ENCODE measurements around the gene NT5C1B.

The NT5C1B gene

DNA sequence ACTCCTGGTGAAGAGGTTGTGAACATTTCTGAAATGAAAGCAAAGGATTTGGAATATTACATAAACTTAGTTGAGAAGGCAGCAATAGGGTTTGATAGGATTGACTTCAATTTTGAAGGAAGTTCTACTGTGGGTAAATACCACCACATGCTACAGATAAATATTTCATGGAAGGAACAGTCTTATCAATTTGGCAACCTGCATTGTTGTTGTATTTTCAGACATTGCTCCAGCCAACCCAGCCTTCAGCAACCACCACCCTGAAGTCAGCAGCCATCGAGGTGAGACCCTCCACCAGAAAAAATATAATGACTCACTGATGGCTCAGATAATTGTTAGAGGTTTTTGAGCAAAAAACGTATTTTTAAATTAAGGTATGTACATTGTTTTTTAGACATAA, 38.9 kb downstream of the NT5C1B start:
- DNase-seq (ENCODE audit: low read depth) = no peak

DNA sequence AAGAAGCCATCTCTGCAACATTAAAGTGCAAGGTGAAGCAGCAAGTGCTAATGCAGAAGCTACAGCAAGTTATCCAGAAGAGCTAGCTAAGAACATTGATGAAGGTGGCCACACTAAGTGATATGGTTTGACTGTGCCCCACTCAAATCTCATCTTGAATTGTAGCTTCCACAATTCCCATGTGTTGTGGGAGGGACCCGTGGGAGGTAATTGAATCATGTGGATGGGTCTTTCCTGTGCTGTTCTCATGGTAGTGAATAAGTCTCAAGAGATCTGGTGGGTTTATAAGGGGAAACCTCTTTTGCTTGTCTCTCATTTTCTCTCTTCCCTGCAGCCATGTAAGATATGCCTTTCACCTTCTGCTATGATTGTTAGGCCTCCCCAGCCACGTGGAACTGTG, 40.3 kb downstream of the NT5C1B start:
- DNase-seq (ENCODE audit: low read depth) = no peak

DNA sequence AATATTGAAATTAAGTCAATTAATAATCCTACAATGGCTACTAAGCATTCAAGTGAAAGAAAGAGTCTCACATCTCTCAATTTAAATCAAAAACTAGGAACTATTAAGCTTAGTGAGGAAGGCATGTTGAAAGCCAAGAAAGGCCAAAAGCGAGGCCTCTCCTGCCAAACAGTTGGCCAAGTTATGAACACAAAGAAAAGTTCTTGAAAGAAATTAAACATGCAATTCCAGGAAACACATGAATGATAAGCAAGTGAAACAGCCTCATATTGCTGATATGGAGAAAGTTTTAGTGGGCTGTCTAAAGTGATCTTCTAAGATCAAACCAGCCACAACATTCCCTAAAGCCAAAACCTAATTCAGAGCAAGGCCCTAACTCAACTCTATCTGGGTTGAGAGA, 40.7 kb downstream of the NT5C1B start:
- no peak for DNase-seq (ENCODE audit: low read depth)

DNA sequence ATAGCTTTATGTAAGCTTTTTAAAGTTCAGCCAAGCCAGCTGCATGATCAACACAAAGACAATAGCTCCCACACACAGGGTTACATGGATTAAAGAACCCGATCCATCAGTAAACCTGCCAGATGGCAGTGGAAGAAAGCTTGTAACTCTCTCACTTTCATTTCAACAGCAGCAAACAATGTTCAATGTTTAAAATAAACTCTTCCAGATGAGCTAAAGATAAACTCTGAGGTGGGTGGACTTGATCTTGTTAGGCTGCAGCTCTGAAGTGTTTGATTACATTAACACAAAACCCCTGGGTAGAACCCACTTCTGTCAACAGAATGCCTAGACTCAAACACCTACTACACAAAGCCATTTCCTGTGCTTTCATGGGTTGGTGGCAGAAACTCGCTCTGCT, 42.8 kb downstream of the NT5C1B start:
- no peak for DNase-seq (ENCODE audit: low read depth)

DNA sequence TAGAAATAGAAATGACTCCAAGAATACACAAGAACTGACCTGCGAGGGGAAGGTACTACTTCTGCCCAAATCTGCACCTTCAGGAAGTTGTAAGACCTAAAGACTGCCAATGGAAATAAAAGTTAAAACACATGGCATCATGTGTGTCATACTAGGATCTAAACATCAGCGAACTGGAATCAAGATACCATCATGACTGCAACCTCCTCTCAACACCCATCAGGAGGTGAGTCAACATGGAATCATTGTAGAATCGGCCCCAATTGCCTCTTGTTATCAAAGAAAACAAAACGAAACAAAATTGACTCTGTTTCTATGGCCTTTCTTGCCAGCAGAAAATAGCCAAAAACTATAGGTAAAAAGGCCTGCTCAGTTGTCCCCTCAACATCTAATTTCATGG, 44.0 kb downstream of the NT5C1B start:
- peak; percentile 39 for DNase-seq (ENCODE audit: low read depth)

DNA sequence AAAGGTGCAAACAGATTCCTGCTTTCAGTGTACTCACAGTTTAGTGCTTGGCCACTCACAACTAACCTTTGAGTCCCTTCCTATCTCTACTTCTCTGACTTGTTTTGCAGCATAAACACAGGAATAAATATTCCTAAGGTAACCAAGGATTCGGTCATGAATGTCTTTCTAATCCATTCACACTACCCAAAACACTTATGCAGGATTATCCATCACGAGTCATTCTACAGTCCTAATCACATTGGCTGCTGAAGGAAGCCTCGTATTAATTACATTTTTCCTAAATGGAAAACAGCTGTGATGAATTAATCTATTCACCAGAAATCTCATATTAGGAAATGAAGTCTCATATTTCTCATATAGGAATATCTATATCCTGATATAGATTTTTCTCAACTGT, 45.2 kb downstream of the NT5C1B start:
- DNase-seq (ENCODE audit: low read depth) = no peak

DNA sequence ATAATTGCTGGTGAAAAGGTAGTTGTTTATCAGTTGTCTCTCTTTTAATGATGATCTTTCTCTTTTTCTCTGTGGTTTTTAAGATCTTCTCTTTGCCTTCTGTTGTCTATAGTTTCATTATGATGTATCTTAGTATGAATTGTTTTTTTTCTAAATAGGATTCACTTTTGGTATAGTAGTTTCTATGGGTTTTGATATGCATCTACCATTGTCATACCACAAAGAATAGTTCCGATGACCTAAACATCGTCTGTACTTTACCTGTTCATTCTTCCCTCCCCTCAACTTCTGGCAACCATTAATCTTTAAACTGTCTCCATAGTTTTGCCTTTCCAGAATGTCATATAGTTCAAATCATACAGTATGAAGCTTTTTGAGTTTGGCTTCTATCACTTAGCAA, 48.5 kb downstream of the NT5C1B start:
- DNase-seq (ENCODE audit: low read depth) = no peak

DNA sequence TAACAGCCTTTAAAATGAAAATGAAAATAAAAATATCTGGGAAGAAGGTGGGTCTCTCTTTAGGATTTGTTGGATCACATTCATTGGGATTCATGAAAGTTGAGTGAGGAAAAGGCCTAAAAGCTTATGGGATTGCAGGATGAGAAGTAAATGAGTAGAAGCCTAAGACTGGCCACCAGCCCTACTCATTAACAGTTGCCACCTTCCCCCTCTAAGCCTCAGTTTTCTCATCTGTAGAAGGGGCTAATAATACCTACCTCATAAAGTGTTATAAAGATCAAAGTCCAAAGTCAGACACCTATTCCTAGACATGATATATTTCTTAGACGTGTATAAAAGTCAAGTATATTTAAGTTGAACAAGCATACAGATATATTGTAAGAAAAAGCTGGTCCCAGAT, 52.7 kb downstream of the NT5C1B start:
- DNase-seq (ENCODE audit: low read depth) = no peak

DNA sequence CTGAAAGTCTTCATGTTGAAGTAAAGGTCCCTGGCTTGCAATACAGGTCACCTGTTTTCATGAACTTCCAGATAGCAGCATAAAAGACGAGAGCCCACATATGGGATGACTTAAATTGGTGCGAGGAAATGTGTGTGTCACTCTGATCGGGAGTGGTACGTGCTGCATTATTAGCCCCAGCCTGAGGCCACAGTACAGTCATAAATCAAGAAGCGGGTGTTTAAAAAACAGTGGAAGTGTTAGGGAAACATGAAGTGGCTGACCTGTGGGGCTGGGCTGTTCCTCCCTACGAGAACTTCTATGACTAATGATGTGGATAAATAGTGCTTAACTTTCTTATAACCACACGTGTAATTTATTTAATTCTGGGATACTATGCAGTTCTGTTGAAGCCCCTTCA, 53.3 kb downstream of the NT5C1B start:
- no peak for DNase-seq (ENCODE audit: low read depth)

DNA sequence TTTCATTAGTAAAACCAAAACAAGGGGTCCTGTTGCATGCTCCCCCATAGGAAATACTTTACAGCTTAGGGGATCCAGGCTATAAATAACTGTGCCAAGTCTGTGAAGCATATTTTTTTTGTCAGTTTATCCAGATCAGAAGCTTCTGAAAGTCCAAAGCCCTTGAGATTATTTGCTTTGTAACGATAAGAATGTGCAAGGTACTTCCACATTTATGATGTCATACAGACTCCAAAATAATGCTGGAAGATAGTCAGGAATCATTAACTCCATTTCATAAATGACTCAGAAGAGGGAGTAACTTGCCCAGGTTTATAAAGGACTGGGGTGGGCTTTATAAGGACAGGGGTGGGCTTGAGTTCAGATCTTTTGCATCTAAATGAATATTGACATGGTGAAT, 58.2 kb downstream of the NT5C1B start:
- no peak for DNase-seq (ENCODE audit: low read depth)

DNA sequence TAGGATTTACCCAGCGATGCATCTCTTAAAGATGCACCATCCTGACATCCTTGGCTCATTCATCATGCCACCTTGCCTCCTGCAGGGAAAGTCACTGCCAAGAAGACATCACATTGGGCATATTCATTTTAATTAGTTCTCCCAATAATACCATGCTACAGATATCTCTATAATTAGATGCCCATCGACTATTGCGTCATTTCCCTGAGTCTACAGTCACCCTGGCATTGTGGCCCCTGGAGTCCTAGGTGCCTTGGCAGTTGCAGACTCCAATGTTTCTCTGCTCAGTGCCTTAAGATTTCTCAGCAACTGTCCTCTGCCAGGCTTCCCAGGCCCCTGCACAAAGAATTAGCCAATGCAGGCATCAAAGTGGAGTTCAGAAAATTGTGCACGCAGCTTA, 61.5 kb downstream of the NT5C1B start:
- DNase-seq (ENCODE audit: low read depth) = no peak

DNA sequence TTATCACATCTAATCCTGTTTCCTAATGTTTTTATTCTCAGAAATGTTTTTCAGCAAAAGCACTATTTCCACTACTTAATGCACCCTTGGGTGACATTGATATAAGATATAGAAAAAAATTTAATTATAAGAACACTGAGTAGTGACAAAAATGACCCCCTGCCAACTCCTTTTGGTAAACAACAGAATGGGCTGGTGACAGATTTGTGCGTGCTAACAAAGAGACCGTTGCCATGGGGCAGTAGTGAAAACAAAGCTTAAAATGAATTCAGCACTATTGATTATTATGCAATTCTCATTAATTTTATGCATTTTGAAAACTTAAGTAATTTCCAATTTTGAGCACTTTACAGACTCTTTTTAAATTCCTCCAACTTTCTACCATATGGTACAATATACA, 62.0 kb downstream of the NT5C1B start:
- no peak for DNase-seq (ENCODE audit: low read depth)

DNA sequence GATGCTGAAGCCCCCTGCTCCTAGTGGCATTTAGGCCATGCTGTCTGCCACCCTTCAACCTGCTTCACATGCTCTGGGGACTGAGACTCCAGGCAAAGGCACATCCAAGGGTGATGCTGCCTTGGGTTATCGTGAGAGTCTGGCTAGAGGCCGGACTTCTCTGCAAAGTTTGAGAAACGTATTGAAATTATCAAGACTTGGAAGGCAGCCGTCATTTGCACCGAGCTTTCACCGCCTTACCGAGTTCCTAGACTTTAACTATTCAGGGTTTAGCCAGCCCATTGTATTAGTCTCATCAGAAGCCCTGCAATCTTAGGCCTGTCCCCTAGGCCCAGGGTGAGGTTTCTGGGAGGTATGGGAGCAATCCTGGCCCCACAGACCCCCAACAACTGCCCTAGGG, 62.9 kb downstream of the NT5C1B start:
- no peak for DNase-seq (ENCODE audit: low read depth)

DNA sequence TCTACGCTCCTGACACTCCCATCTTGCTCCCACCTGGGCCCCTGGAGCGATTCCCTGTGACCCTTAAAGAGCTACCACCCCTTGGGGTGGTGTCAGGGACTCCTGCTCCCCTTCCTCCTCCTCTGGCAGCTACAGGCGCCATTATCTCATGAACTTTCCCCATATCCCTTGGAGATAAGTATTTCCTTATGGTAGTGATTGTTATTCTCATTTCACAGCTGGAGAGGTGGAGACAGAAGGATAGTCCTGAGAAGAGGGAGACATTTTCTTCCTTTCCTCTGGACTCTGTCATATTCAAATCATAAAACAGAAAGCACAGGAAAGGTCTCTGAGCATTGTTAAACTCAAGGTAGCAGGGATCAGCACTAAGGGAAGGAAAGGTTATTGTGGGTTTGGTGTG, 63.5 kb downstream of the NT5C1B start:
- DNase-seq (ENCODE audit: low read depth) = no peak

DNA sequence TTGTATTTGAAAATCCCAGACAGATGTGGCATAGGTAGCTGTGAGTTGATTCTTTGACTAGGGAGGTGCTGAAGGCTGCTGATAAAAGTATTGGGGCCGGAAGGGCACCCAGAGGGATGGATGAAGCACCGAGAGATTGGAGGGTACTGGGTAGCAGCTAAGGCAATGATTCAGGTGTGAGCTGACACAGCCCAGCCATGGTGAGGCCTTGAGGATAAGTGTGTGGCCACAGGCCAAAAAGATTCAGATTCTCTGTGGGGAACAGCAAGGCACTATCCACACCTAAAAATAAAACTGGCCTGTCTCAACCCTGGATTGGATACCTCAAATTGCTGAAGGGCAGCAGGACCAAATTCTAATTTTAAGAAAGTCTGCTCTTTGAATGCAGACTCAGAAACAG, 64.1 kb downstream of the NT5C1B start:
- DNase-seq (ENCODE audit: low read depth) = no peak

DNA sequence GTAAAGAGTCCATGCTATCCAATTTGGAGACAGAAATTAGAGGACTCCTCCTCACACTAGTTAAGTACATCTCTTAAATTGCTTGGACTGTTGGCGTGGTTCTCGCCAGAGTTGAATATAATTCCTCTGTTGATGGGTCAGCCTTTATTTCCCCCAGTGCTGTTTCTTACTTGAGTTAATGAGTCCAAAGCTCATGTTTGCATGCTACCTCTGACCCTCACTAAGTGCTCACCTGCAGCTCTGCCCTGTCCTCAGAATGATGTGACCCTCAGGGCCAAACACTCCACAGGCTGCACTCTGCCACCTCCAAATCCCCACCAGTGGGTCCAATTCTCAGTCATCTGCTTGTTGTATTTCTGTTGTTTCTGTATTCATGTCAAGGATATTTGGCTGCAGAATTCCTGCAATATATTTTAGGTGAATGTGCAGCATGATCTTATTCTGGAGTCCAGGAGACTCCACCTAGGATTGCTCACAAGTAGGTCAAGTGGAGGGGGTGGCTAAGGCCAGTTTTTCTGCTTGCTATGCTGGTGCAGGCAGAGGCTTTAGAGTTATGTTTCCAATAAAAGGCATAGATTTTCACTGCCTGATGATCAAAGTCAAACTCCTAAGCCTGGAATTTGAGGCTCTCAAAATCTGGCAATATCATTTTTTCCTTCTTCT, 66.8 kb downstream of the NT5C1B start:
- no peak for DNase-seq (ENCODE audit: low read depth)

DNA sequence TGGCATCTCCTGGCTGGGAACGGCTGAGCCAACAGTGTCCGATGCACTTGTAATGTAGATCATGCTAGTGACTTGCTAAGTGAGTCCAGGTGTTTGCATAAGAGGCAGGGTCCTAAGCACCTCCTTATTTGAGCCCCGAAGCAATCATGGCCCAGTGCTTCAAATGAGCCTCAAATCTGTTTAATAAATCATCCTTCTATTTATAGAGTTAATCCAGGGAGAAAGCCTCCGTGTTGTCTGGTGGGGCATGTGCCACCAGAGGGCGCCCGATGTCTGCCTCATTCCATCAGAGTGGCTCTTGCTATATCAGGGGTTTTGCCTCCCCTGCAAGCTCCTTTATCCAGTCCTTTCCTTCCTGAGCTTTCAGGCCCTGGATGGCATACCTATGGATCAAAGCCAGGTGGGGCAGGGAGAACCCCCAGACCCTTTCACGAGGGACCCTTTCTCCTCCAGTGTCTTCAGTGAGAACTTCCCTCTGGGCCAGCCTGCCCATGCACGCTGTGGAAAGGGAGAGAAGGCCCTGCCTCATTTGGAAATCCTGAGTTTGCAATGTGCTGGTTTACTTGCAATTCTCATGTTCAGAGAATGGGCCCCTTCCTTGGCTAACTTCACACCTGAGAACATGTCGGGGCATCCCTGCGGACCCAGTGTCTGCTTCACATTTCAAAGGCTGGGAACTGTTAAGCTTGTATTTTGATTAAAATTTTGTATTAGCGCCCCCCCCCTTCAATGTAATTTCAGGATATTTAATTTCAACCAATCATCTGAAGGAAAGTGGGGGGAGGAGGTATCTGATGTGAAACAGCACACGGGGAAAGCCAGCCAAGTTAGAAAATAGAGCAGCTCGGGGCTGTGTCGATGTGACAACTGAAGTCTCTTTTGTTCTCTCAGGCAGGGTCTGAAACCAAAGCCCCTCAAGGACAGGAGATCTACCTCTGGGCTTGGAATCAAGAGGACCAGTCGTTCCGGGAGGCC, 68.6 kb downstream of the NT5C1B start:
- peak; percentile 57 for DNase-seq (ENCODE audit: low read depth)

DNA sequence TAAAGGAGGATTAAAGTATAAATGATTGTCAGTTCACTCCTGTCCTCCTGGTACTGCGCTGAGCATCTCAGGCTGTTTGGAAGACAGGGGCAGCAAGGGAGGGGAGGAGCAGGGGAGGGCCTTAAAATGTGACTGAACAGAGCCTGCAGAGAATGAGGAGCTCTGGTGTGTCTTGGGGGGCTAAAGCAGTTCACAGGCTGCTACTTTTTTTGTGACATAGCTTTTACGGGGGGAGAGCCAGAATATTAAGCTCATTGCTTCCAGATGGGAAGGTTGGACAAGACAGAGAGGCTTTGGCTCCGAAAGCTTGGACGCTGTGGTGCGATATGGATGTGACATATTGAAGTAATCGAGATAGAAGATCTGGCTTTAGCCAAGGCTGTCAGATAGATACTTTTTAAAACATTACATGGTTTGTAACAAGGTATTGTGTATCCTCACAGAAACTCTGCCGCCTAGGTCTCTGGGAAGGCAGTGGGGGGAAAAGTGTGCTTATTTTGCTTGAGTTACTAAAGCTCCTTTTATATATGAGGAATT, 69.4 kb downstream of the NT5C1B start:
- DNase-seq (ENCODE audit: low read depth) = no peak

DNA sequence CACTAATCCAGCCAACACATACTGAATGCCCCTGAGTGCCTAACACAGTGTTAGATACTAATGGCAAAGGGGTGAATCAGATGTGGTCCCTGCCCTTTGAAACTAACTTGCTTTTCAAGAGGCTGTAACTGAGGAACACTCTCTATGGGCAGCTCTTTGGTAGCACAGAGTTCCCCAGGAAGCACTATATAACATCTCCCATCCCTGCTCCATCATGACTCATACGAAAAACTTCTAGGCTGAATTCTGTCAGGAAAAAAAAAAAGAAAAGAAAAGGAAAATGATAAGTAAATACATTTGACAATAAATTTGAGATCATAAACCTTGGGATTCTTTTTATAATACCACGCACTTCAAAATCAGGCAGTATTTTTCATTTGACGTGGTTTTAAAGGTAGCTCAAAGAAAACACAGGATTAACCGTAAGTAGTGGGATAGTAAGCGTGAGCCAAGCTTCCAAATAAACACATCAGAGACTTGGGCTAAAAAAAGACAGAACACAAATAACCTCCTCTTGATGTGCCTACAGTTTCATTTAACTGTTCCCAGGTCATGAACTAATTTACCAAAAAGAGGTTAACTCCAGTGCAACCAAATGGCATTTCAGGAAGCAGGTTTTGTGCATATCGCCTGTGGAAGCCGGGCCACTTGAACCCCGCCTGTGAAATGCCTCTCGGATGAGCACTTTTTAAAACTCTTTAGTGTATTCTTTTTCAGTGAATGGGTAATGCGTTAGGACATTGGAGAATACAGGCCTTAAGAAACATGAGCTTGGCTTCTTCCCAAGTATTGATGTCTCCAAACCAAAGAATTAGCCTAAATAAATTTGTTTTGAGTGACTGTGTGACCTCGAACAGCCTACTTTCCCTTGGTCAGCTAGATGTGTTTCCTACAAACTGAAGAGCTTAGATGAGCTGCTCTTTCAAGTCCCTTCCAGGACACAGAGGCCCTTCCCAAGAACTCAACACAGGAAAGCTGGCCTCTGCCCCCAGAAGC, 71.0 kb downstream of the NT5C1B start:
- peak; percentile 51 for DNase-seq (ENCODE audit: low read depth)

DNA sequence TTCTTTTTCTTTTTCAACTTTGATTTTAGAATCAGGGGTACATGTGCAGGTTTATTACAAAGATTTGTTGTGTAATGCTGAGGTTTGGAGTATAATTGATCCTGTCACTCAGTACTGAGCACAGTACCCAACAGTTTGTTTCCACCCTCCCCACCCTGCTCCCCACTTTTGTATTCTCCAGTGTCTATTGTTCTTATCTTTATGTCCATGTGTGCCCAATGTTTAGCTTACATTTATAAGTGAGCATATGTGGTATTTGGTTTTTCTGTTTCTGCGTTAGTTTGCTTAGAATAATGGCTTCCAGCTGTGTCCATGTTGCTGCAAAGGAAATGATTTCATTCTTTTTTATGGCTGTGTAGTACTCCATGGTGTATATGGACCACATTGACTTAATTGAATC, 72.0 kb downstream of the NT5C1B start:
- no peak for DNase-seq (ENCODE audit: low read depth)

DNA sequence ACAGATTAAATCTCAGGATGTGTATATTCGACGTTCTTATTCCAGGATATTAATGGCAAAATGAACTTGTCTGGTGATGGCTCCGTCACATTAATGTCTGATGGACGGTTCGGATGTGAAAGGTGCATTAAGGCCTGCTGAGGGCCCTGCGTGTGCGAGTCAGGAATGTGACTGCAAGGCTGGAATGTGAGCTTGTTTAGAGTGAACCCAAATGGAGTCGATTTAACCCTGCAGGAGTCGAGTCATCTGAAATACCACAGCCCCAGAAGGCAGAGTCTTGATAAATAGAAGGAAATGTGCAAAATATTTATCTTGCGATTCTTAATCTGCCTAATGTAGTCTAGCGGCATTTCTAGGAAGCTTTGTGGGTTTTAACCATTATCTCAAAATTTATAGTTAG, 73.3 kb downstream of the NT5C1B start:
- DNase-seq (ENCODE audit: low read depth) = no peak

All from HS-27A (cell line).